Activated T-cell treated with anti-CD3 and anti-CD28 coated beads, Interleukin-2, amount 50 U/mL, for 1 hour (primary cell): ENCODE results near the gene DCP1B.

Source experiments
- DNase-seq: peaks from one replicate; pipeline ENCODE4 v3.0.0-alpha.2; 2020

Gene DCP1B

DNA sequence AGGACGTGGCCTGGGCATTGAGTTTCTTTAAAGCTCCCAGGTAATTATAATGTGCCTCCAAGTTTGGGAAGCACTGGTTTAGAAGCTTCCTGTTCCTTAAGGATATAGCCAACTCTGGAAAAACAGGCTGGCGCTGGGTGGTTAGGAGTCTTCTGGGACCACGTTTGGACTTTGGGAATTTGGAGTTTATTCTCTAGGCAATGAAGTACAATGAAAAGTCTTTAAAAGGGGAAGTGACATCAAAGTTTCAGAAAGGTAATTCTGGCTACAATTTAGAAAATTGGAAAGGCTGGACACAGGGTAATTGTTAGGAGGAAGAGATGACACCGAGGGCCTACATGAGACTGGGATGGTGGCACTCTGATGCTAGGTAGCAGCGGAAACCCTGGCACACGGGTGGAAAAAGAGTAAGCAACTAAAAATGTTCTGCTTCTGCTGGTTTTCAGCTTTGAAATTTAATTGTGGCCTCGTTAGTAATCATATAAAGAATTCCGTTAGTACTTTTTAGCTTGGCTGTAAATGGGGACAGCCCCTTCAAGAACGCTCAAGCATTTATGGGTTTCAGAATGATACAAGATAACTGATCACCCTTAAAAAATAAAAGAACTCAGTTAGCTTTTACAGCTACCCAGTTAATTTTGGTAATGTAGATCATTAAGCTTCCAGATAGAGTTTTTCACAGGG, 12.7 kb upstream of the DCP1B start:
- DNase-seq: no peak

DNA sequence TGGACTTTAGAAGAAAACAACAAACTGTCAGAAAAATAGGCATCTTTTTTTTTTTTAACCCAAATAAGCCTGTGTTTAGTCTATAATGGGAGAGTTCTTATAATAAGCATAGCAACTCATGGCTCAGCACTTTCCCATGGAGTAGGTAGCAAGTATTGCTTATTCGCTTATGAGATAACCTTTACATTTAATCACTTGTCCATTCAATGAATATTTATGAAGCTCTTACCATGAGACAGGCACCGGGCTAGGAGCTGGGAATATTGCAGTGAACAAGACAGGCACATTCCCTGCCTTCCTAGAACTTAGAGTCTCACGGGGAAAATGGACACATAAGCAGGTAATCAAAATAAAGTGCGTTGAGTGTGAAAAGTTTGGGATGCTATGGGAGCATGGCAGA, 10.0 kb upstream of the DCP1B start:
- no peak for DNase-seq

DNA sequence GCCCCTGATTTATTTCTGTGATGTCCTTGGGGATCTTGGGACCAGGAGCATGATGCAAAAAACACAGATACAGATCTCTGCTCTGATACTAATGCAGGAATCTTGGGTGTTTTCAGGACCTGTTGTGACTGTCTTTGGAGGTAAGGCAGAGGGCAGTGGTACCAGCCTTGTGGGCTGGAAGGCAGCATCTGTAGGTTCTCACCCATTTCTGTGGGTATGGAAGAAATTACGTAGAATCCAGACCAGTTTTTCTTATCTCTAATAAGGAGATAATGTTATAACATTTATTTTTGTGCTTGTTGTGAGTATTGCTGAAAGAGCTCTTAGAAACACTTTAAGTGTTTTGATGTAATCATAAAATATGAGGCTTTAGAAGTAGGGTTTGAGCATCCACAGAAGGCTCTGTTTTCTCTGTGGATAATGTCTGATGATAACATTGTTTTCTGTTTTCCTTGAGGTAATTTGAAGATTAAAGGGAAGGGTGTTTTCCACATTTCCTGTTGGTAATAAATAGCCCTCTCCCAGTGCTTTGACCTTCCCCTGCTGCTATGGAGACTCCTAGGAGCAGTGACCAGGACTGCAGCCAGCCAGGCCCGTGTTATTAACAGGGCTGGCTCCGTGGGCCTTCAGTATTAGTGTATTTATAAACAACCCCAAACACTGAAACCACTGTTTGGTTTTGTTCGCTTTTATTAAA, 9.4 kb upstream of the DCP1B start:
- DNase-seq: no peak

DNA sequence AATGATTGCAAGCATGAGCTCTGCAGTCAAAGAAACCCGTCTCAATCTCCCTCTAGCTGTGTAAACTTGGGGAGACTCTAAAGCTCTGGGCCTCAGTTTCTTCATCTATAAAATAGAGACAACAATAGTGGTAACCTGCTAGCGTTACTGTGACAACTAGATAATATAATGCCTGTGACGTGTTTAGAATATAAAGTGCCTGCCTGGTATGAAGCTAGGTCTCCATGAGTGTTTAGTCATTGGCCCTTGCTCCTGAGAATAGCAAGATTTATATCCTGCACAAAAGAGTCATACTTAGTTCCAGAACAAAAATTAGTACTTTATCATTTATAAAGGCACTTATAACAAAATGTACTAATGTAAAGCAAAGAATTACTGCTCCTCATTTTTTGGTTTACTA, 8.8 kb upstream of the DCP1B start:
- DNase-seq: no peak

DNA sequence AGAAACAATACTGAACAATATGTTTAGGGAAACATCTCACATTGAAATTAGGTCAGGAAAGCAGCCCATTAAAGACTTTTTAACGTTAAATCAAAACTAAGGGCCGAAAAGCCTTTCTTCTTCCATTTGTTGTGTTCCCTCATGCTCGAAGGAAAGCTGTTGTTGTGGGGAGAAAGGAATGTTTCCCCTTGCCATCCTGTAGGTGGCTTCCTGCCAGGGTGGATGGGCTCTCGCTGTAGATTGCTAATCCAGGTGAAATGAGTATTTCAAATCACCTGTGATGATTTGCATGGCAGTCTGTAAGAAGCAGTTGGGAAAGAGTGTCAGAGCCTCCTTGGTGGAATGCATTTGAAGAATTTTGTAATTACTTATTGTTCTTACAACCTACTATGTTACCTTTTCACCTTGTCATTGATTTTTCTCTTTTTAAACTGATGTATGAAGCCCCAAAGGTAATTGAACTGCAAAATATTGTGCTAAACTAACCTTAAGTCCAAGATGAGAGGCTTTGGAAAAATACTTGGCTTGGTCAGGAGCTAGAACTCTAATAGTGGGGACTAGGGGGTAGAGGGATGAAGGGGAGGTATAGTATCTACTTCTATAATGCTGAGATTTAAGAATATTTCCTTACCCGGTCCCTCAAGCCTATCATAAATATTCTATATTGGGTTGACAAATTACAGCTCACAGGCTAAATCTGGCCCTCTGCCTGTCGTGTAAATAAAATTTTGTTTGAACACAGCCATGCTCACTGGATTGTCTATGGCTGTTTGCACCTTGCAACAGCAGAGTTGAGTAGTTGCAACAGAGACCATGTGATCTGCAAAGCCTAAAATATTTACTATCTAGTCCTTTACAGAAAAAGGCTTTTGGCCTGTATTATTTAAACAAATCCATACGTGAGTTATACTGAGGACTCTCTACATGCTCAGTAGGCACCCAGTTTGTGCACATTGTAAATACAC, 7.7 kb upstream of the DCP1B start:
- no peak for DNase-seq

DNA sequence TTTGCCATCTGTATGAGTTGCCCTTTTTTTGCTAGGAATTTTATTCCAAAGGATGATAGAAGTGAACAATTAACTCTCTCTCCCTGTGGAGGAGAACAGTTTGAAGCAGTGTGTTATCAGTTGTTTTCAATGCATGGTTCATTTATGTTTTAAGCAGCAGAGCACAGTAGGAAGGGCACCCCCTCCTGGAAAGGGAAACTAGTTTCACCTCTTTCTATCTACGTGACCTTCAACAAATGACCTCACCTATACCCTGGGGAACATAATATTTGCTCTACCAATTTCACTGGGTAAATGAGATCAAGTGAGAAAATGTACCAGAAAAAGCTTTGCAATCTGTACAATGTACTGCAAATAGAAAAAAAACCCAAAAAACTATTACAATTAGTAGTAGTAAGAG, 5.4 kb upstream of the DCP1B start:
- DNase-seq: no peak

DNA sequence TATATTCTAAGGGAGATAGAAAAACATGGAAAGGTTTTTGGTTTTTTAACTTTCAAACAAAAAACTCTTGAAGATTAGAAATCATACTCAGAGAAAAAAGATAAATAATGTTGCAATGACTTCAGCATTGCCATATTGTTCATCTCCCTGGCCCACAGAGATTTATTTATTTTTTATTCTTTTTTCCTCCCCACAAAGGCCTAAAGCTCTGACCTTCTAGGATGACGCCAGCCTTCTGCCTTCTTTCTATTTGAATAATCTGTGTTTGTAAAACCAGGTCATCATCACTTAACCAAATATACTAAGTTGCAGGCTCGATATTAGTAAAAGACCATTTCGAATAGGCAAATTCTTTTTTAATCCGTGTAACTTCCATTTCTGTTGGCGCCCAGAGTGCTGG, 4.4 kb upstream of the DCP1B start:
- no peak for DNase-seq

DNA sequence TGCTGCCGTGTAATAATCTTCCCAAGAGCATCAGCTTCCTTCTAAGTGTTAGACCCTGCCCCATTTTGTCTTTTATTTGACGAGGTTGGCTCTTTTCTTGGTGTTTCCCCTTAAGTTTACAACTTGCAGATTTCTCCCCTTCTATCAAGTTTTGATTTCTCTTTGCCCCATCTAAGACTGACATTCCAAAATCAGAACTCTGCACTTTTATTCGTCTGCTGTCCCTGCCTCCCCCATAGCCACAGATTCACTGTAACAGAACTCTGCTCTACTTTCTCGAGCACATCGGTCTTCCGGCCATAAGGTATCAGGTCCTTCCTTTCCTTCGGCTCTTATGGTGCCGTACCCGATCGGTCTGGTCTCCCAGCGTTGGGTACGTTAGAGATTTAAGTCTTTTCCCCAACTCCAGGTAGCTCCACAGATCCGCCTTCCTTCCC, 563 bp downstream of the DCP1B start:
- DNase-seq: no peak

DNA sequence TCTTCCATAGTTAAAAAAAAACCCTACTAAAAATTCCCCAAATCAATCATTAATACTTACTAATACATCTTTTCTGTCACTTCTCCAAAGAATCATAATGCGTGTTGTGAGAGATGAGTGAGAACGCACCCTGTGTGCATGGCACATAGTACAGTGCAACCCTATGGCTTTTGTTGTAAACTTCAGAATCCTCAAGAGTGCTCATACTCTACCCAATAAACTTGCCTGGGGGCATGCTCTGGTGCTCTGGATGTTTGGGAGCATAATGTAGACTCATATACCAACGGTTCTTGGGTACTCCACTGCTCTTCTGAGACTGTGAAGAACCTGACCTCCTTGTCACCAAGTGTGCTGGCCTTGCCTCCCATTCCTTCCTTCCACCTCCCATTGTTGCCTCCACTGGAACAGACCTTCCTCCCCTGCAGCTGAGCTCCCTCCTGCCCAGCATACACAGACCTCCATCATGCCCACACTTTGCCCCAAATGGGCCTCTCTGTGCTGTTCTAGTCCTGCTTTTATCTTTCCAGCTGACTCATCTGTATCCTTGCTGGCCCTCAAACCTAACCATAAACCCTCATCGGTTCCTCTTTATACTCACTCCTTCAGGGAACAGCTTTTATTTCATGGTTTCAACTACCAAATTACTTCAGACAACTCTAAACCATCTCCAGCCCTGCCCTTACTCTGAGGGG, 8.9 kb downstream of the DCP1B start:
- no peak for DNase-seq

DNA sequence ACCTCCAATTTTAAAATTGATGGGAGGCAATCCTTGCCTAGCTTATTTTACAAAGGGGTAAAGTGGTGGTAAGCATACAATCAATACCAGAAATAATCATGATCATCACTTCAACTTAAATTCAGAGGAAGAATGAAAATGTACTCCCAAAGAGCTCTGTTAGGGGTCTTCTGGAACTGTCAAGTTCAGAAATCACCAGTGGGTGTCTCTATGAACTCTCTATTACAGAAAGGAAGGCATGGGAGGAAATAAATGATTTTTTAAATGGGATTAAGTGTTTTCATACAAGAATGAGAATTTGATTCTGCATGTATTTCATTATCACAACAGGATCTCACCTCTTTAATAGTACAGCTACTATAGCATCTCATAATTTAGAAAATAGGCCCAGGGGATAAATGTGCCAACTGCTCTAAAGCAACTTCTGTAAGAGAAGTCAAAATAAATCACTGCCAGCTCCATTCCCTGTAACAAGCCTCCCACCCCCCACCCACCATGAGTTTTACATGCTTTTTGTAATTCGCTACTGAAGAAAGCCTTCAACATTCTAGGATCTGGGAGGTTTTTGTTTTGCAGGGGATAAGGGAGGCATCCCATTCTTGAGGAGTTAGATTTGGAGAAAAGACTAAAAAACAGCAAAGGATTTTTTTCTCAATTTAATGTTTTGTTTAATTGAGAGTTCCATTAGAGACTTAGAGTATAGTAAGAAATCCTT, 9.7 kb downstream of the DCP1B start:
- no peak for DNase-seq

DNA sequence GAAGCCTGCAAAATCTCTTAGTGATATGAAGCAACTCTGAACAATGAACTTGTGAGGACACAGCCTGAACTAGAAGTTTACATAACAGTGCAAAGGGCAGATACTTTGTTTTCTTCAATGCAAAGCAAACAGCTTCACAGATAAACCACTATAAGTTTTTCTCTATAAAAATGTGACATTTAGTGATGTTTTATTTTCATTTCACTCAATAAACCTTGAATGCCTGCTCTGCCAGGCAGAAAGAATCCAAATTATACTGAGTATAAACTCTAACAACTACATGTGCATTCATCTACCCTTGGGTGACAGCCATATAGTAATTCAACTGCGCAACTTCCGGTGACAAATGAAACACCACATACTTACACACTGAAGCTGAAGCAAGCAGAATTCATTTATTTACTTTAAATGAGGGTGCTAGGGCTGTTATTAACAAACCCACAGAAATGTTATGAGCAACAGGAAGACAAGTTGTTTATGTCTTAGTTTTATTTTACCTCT, 10.3 kb downstream of the DCP1B start:
- DNase-seq: no peak

DNA sequence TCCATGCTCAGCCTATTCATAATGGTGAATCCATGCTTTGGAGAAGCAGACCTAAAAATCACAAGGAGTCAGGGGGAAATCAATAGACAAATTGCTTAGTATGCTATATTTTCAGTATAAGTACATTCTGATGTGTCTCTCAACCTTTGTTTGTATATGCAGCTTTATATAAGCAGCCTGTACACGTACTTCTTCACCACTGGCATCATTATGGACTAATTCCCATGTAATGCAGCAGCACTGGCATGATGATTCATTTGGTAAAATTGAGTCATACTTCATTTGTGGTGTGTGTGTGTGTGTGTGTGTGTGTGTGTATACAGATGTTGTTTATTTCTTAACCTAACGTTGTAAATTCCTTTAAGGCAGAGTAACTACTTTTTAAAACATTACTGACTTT, 10.9 kb downstream of the DCP1B start:
- no peak for DNase-seq

DNA sequence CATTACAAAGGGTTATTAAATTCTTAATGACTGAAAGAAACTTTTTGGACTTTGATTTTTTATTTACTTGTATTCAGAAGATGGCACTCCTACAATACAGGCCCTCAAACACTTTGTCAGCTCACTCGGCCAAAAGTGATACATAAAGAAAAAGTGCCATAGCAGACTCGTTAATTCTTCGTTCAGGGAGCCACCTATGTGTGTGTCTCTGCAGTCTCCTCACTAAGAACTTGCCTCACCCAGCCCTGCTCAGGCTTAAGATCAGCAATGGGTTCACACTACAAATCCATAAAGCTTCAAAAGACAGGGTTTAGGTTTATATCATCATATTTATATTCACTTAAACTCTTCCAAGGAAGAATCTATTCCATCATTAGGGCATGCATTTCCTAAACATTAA, 11.5 kb downstream of the DCP1B start:
- DNase-seq: no peak

DNA sequence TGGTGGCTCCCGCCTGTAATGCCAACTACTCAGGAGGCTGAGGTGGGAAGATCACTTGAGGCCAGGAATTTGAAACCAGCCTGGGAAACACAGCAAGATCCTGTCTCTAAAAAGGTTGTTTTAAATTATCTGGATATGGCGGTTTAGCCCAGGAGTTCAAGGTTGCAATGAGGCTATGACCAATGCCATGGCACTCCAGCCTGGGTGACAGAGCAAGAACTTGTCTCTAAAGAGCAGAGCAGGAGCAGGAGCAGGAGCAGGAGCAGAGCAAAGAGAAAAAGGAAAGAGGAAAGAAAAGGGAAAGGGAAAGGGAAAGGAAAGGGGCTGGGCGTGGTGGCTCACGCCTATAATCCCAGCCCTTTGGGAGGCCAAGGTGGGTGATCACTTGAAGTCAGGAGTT, 15.1 kb downstream of the DCP1B start:
- no peak for DNase-seq

DNA sequence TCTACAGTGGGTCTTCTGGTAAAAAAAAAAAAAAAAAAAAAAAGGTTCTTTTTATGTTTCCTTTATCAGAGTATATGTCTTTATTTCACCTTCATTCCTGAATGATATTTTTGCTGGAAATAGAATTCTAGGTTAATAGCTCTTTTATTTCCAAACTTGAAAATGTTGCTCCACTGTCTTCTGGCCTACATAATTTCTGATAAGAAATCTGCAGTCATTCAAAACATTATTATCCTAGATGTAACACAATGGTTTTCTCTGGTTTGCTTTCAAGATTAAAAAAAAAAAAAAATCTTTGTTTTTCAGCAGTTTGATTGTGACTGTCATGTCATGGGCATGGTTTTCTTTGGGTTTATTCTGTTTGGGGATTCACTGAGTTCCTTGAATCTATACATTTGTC, 19.5 kb downstream of the DCP1B start:
- no peak for DNase-seq

DNA sequence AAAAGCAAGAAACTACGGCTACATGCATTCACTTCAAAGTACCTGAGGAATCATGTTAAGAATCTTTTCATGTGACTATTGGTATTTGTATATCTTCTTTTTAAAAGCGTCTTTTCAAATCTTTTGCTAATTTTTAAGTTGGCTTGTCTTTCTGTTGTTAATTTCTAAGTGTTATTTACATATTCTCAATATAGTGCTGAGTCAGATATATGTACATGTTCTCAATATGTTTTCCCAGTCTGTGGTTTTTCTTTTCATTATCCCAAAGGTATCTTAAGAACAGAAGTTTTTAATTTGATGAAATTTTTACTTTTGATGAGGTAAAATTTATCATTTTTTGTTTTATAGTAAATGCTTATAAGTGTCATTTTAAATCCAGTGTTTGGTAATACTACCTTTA, 24.0 kb downstream of the DCP1B start:
- no peak for DNase-seq

DNA sequence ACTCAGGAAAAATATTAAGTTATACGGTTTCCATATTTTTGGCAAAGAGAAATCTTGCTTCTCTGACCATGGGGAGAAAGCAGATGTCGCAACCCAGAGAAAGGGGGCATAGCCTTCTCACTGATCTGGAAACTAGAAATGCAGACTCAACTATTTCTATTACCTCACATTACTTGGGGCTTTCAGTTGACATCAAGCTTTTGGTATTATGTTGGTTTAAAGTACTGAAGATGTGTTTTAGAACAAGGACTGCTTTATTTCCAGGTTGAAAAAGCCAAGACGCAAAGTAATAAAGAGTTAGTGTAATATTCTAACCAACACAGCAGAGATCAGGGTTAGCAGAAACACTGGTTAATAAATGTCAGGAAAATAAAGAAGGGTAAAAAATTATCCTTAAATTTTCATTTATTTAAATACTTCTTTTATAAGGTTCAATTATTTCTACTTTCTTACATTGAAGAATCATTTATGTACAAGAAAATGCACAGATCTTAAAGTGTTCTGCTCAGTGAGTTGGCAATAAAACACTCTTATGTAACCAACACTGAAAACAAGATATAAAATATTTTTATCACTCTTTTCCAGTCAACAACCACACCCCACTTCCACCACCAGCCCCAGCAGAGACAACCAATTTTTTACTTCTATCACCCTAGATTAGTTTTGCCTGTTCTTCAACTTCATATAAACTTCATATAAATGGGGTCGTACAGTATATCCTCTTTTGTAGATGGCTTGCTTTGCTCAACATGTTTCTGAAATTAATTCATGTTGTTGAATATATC, 26.0 kb downstream of the DCP1B start:
- no peak for DNase-seq

DNA sequence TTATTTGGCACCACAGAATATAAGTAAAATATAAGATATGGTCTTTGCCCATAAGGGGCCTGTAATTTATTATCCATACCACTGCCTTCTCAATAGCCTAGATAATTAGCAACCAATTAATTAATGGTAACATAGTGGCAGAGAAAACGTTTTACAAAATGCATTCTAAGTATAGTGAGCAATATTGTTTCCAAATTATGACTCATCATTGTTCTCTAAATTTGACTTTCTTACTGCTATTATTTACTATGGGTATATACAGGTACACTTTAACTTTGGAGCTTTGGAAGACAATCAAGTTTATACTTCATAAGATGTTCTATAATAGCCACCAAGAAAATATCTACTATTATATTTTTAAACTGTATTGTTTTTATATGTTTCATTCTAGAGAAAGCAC, 26.7 kb downstream of the DCP1B start:
- DNase-seq: no peak

DNA sequence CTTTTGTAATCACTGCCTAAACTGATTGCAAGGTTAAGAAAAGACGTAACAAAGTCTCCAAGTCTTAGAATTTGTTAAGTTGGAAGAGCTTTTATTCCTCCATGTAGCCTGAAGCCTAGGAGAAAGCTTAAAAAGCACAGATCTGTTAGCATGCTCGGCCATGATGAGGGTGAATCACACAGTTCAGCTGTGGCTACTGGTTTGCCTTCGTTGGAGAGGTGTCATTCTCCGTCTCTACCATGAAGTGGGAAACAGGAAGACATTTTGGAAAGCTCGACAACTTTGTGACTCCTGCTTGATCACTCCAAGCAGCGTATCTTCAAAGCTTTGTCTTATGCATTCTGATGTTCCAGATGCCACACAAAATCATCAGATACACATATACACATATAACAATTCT, 27.1 kb downstream of the DCP1B start:
- DNase-seq: no peak

DNA sequence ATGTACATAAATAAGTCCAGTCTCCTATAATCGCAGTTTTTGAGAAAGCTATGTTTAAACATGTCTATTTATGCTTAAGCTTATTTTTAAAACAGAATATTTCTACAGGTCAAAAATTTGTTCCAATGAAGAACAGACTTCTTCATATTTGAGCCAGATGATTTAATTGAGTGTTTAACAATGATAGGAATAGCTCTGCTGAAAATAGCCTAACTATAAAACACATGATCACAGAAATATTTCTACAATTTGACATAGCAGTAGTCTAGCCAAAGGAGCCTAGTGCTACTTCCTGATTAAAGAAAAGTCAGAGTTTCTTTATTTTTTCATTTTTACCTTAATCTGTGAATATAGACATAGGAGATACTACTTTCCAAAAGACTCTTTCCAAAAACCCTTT, 29.4 kb downstream of the DCP1B start:
- DNase-seq: no peak

DNA sequence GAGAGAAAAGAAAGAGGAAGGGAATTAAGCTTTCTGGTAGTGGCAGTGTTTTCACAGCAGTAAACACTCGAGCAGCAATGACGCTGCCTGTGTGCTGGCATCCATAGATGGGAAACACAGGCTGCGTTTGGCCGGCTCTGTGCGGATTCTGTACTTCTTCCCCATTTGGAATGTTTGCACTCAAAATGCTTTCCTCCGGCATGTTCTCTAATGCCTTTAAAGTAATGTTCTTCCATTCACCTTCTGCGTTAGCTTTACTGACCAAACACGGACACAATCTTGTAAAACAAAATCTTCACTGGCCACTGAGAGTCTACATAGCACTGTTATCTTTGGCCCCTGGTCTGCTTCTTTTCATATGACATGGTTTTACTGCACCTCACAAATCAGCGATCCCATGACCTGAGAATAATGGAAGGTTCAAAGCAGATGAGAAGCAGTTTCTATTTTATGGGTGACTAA, 31.4 kb downstream of the DCP1B start:
- no peak for DNase-seq
